ENCODE measurements around the gene KRT9. TPM values are rescaled to one million over a fixed set of nuclear protein-coding genes. Genes with fewer than 3 reads are reported as not detected.
"Not testable (repeated sequence)": the region's sequence is repeated elsewhere in the genome, so short reads cannot be mapped to it uniquely, and the experiment has no call there.

Gene KRT9
- total RNA-seq, 1 donor from 2014 or later, result not detected

DNA sequence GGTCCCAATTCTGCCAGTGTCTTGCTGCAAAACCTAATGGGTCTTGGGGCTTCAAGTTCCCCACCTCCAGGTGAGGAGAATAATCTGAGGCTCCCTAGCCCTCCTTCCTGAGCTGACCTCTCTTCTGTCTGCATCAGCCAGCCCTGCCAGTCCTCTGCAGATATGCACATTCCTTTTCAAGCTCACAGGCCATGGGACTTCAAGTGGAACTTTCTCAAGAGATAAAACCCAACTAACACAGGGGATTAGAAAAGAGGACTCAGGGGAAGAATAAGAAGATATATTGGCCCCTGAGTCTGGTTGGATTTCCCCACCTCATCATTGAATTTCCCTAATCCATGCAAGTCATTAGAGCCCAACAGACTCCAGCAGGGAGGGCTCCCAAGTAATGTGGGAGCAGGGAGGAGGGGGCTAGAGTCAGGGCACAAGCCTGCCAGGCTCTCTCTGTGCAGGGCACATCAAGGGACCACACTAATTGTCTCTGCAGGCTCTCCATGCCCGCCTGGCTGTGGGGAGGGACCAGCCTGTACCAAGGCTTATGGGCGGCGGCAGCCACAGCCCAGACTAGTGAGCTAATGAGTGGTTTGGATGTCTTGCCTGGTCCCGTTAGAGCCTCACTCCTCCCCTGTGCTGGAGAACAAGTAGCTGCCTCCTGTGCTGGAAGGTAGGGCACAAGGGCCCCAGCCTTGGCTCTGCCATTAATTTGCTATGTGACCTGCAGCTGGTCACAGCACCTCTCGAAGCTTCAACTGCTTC is 13.6 kb upstream of the KRT9 start:
- Mint-ChIP-seq H3K9me3 (ENCODE audit: low read depth) (no peaks in the 10 kb centered on the region), H3K27me3 (peaks cover 14% of the 10 kb centered on the region), H3K27ac (no peak overlapping the region), H3K36me3 (ENCODE audit: insufficient read depth) (no peaks in the 10 kb centered on the region), H3K4me1 (ENCODE audit: low read depth) (no peaks in the 10 kb centered on the region), H3K4me3 (ENCODE audit: low read depth) (no peak overlapping the region)
- TF ChIP-seq, protein P1, sequence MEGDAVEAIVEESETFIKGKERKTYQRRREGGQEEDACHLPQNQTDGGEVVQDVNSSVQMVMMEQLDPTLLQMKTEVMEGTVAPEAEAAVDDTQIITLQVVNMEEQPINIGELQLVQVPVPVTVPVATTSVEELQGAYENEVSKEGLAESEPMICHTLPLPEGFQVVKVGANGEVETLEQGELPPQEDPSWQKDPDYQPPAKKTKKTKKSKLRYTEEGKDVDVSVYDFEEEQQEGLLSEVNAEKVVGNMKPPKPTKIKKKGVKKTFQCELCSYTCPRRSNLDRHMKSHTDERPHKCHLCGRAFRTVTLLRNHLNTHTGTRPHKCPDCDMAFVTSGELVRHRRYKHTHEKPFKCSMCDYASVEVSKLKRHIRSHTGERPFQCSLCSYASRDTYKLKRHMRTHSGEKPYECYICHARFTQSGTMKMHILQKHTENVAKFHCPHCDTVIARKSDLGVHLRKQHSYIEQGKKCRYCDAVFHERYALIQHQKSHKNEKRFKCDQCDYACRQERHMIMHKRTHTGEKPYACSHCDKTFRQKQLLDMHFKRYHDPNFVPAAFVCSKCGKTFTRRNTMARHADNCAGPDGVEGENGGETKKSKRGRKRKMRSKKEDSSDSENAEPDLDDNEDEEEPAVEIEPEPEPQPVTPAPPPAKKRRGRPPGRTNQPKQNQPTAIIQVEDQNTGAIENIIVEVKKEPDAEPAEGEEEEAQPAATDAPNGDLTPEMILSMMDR (IDR thresholded peaks at IDR 0.05; ENCODE audit: unreplicated experiment), result no peak
- DNase-seq (ENCODE audit: low spot score, unreplicated experiment), result no peak

DNA sequence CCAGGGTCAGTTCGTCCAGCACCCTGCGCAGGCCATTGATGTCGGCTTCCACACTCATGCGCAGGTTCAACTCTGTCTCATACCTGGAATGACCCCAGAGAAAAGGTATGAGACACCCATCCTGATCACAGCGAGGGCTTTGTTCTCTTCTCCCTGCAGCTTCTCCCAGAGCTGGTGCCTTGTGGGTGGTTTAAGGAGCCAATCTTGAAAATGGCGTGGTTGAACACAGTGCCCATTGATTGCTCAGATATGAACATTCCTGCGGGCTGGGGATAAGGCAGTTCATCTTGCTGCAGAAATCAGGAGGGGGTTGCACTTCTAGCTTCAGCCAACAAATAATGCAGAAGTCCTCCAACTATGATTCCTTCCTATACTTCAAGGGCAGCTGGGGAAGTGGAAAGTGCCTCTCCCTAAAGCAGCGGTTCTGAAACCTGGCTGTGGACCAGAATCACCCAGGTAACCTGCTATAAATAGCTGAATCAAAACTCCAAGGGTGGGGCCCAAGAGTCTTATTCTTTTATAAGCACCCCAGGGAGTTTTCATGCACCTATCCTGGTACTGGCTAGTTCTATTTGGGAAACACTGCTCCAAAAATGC is 12.6 kb upstream of the KRT9 start:
- not testable (repeated sequence) for H3K27me3 Mint-ChIP-seq; H3K27ac Mint-ChIP-seq; H3K4me1 Mint-ChIP-seq (ENCODE audit: low read depth); H3K9me3 Mint-ChIP-seq (ENCODE audit: low read depth); H3K36me3 Mint-ChIP-seq (ENCODE audit: insufficient read depth); H3K4me3 Mint-ChIP-seq (ENCODE audit: low read depth); DNase-seq (ENCODE audit: low spot score, unreplicated experiment)

DNA sequence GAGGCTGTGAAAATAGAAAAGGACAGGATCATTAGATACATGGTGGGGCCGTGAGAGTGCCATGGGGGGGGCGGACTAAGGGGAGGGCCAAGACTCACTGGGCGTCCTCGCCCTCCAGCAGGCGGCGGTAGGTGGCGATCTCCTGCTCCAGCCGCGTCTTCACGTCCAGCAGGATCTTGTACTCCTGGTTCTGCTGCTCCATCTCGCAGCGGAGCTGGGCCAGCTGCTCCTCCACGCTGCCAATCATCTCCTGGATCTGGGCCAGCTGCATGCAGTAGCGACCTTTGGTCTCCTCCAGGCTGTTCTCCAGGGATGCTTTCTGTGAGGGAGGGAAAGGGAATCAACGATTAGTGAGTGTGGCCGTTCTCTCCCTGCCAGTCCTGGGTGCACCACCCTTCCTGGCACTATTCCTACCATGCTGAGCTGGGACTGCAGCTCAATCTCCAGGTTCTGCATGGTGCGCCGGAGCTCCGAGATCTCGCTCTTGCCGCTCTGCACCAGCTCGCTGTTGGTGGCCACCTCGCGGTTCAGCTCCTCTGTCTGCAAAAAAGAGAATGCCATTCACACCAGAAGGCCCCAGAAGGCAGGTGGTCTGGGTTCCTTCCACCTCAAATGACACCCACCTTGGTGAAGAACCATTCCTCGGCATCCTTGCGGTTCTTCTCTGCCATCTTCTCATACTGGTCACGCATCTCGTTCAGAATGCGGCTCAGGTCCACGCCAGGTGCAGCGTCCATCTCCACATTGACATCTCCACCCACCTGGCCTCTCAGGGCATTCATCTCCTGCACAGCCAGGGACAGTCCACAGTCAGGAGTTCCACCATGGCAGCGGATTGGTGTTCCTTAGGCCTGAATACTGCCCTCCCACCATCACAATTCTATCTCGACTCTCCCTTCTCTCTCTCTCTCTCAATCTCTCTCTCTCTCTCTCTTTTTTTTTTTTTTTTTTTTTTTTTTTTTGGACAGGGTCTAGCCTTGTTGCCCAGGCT is 11.6 kb upstream of the KRT9 start:
- Mint-ChIP-seq H3K4me1 (ENCODE audit: low read depth) (no peaks in the 10 kb centered on the region), H3K27ac (no peak overlapping the region), H3K9me3 (ENCODE audit: low read depth) (no peaks in the 10 kb centered on the region), H3K4me3 (ENCODE audit: low read depth) (no peak overlapping the region), H3K27me3 (peaks cover 12% of the 10 kb centered on the region), H3K36me3 (ENCODE audit: insufficient read depth) (no peaks in the 10 kb centered on the region)
- DNase-seq (ENCODE audit: low spot score, unreplicated experiment), result no peak
- TF ChIP-seq, protein P1 (IDR thresholded peaks at IDR 0.05; ENCODE audit: unreplicated experiment), result no peak

DNA sequence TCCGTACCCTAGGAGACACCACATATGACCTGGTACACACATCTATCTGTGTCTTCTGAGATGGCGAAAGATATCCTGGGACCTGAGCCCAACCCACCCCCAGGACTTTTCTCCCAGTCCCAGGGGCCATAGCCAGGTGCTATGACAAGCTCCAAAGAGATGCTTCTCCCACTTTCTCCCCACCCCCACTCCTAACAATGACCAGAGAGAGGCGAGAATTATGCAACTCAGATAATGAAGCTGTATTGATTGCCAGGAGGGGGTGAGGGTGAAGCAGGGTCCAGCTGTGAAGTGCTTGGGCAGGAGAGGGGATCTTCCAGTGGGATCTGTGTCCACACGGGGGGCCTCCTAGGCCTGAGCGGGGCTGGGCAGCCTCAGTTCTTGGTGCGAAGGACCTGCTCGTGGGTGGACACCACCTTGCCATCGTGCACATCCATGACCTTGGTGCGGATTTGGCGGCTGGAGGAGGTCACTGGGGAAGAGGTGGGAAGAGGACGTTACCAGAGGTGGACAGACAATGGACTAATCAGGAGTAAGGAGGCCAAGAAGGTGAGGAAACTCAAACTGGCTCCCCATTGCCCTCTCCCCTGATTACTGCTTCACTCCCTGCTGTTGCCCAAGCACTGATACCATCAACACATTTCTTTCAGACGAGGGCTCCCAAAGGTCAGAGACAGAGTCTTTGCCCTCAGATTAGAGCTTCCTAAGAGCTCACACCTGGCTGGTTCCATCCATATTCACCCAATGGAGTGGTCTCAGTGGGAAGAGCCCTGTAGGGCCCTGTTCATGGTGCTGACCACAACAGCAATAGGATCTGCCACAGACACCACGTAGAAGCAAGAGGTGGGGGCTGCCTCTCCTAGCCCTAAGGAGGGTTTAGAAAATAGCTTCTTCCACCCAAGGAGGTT is 10.5 kb upstream of the KRT9 start:
- DNase-seq (ENCODE audit: low spot score, unreplicated experiment); H3K27ac Mint-ChIP-seq; H3K4me1 Mint-ChIP-seq (ENCODE audit: low read depth); H3K36me3 Mint-ChIP-seq (ENCODE audit: insufficient read depth); H3K4me3 Mint-ChIP-seq (ENCODE audit: low read depth); H3K9me3 Mint-ChIP-seq (ENCODE audit: low read depth): not testable (repeated sequence)
- H3K27me3 Mint-ChIP-seq, result peaks cover 14% of the 10 kb centered on the region

DNA sequence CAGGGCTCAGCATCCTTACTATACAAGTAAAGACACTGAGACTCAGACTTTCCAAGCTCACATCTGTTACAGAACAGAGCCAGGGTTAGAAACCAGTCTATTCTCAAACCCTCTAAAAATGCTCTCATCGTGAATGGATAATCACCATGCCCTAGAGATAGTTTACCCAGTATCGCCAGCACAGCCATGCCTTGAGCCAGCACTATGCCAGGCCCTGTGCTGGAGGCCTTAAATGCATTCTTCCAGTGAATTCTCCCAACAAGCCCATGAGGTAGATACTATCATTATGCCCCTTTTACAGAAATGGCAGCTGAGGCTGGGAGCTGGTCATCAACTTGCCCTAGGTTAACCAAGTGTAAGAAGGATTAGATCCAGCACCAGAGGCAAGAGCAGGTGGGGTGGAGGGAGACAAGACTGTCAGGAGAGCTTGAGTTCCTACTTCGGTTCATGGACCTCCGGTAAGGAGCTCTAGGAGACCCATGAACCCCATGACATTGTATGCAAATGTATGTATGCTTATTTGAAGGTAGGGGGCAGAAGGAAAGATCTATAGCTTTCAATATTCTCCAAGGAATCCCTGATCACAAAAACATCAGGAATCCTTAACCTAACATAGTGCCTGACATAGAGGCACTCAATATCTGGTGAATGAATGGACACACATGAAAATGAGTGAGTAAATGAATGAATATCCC is 9.7 kb upstream of the KRT9 start:
- no peak overlapping the region for H3K4me3 Mint-ChIP-seq (ENCODE audit: low read depth)
- TF ChIP-seq, protein P1 (IDR thresholded peaks at IDR 0.05; ENCODE audit: unreplicated experiment), result no peak
- no peak for DNase-seq (ENCODE audit: low spot score, unreplicated experiment)
- no peak overlapping the region for H3K27ac Mint-ChIP-seq
- peaks cover 18% of the 10 kb centered on the region for H3K27me3 Mint-ChIP-seq
- no peaks in the 10 kb centered on the region for H3K9me3 Mint-ChIP-seq (ENCODE audit: low read depth)
- no peaks in the 10 kb centered on the region for H3K4me1 Mint-ChIP-seq (ENCODE audit: low read depth)
- H3K36me3 Mint-ChIP-seq (ENCODE audit: insufficient read depth), result no peaks in the 10 kb centered on the region
